B cell (primary cell): ENCODE data around the gene CBFB. TPM values are rescaled to one million over a fixed set of nuclear protein-coding genes. Genes with fewer than 3 reads are reported as not detected.

Experiments
- ATAC-seq: fragments of 200-7000 bp; cut with Tn5 transposase; one replicate; pipeline ENCODE4 v1.10.0; 2021; ENCODE audit warnings: low read depth, mild to moderate bottlenecking, moderate number of reproducible peaks, moderate library complexity
- CTCF ChIA-PET: fragments of 350-600 bp; sonication (Branson Sonifier 250); formaldehyde crosslinking; loops from one replicate; lab custom pipeline; 2021; ENCODE audit warnings: antibody characterized with exemption, inconsistent platforms; lab: Charles Lee
- POLR2A ChIA-PET: fragments of 350-600 bp; sonication (Branson Sonifier 250); formaldehyde crosslinking; loops from one replicate; lab custom pipeline; 2021; ENCODE audit warnings: antibody characterized with exemption; lab: Charles Lee
- DNase-seq: peaks from one replicate; pipeline ENCODE4 v3.0.0; 2013
- H2AFZ ChIP-seq: 2 replicates; pipeline ENCODE4 v1.6.1; 2012; ENCODE audit warnings: mild to moderate bottlenecking, low read depth, low read length; ENCODE audit not compliant: insufficient read depth, poor library complexity, severe bottlenecking
- H3K27ac ChIP-seq, 2 donors: 1 replicate in 1 of 2; 2 replicates in 1 of 2; pipeline ENCODE4 v1.5.1; 2012 to 2013; ENCODE audit warnings: low read length in 2 of 2, mild to moderate bottlenecking in 2 of 2, moderate library complexity in 1 of 2
- H3K27me3 ChIP-seq, 4 experiments: fragments of 200-600 bp in 1 of 4; sonication (generic) in 1 of 4; replicated peaks in 1 of 4; 1 replicate in 2 of 4; 2 replicates in 2 of 4; pipeline versions ENCODE4 v1.6.1 to v1.7.0; 2013 to 2016; ENCODE audit warnings: low read length in 3 of 4, mild to moderate bottlenecking in 2 of 4, mixed read lengths in 1 of 4, moderate library complexity in 1 of 4; ENCODE audit not compliant: insufficient read depth in 4 of 4, control insufficient read depth in 3 of 4; ENCODE audit errors: control extremely low read depth in 1 of 4
- H3K36me3 ChIP-seq, 2 experiments: replicated peaks in 1 of 2; 1 replicate in 1 of 2; 2 replicates in 1 of 2; pipeline versions ENCODE4 v1.6.1 to v1.7.1; 2013; ENCODE audit warnings: low read length in 1 of 2; ENCODE audit not compliant: insufficient read depth in 2 of 2, control insufficient read depth in 1 of 2; ENCODE audit errors: control extremely low read depth in 1 of 2, extremely low read depth in 1 of 2
- H3K4me1 ChIP-seq, 2 donors: fragments of 200-600 bp in 1 of 2; sonication (generic) in 1 of 2; 1 replicate in 1 of 2; 2 replicates in 1 of 2; pipeline versions ENCODE4 v1.5.1 to v1.6.1; 2013 to 2017; ENCODE audit warnings: low read length in 2 of 2; ENCODE audit not compliant: control insufficient read depth in 2 of 2, insufficient read depth in 2 of 2
- H3K4me2 ChIP-seq: replicated peaks from 2 replicates; pipeline ENCODE3; 2012; ENCODE audit warnings: mild to moderate bottlenecking, low read depth, low read length; ENCODE audit not compliant: poor library complexity, severe bottlenecking
- H3K4me3 ChIP-seq, 5 experiments: fragments of 200-600 bp in 1 of 5; sonication (generic) in 1 of 5; 1 replicate in 3 of 5; 2 replicates in 2 of 5; pipeline versions ENCODE4 v1.5.1 to v1.7.0; 2011 to 2016; ENCODE audit warnings: low read length in 4 of 5, mild to moderate bottlenecking in 4 of 5, low read depth in 2 of 5, control low read depth in 1 of 5, moderate library complexity in 1 of 5; ENCODE audit not compliant: insufficient read depth in 1 of 5; ENCODE audit errors: control extremely low read depth in 1 of 5, extremely low read depth in 1 of 5
- H3K79me2 ChIP-seq: fragments of 200-600 bp; sonication (generic); one replicate; pipeline ENCODE4 v1.6.0; 2016; ENCODE audit warnings: low read length; ENCODE audit not compliant: control insufficient read depth, insufficient read depth
- H3K9ac ChIP-seq: fragments of 200-600 bp; sonication (generic); 2 replicates; pipeline ENCODE4 v1.6.1; 2017; ENCODE audit warnings: mild to moderate bottlenecking, low read length, moderate library complexity
- H3K9me3 ChIP-seq, 3 donors: one replicate each; pipeline versions ENCODE4 v1.6.1 to v1.7.1; 2013; ENCODE audit warnings: low read length in 2 of 3; ENCODE audit not compliant: control insufficient read depth in 2 of 3, insufficient read depth in 1 of 3; ENCODE audit errors: control extremely low read depth in 1 of 3
- H4K20me1 ChIP-seq: 2 replicates; pipeline ENCODE4 v1.6.0; 2012; ENCODE audit warnings: mild to moderate bottlenecking, low read length; ENCODE audit not compliant: insufficient read depth, control insufficient read depth, poor library complexity, severe bottlenecking
- H3K27ac Mint-ChIP-seq: one replicate; pipeline ENCODE4 v1.8.0; 2021; ENCODE audit warnings: mixed read lengths
- H3K27me3 Mint-ChIP-seq: one replicate; pipeline ENCODE4 v1.8.0; 2021; ENCODE audit warnings: mixed read lengths
- H3K4me1 Mint-ChIP-seq: one replicate; pipeline ENCODE4 v1.8.0; 2021; ENCODE audit warnings: mixed read lengths
- H3K4me3 Mint-ChIP-seq: one replicate; pipeline ENCODE4 v1.8.0; 2021; ENCODE audit warnings: mixed read lengths
- H3K9me3 Mint-ChIP-seq: one replicate; pipeline ENCODE4 v1.8.0; 2022; ENCODE audit warnings: mixed read lengths; ENCODE audit not compliant: insufficient read depth
- CTCF ChIP-seq: fragments of 200-600 bp; IDR thresholded peaks from one replicate; pipeline ENCODE4 v1.8.0; 2022; ENCODE audit warnings: antibody characterized with exemption, mild to moderate bottlenecking
- EZH2 ChIP-seq: IDR thresholded peaks from 2 replicates; pipeline ENCODE4 v1.6.1; 2012; ENCODE audit warnings: borderline replicate concordance, low read depth, mild to moderate bottlenecking, moderate library complexity, low read length; ENCODE audit not compliant: insufficient read depth, poor library complexity, severe bottlenecking
- WGBS: methylation state at CpG from one replicate; pipeline ENCODE4 v1.1.5; 2013; ENCODE audit warnings: missing lambda C conversion rate; ENCODE audit not compliant: insufficient coverage; 5-methylcytosine and 5-hydroxymethylcytosine counted together
- intact Hi-C: fragments of 100-400 bp; cut with micrococcal nuclease; formaldehyde crosslinking; loops from one replicate; pipeline ENCODE4 v1.10.0; 2022
- polyA plus RNA-seq: library from polyadenylated mRNA; depleted of rRNA; stranded (reverse); fragments of >200 nt; gene quantifications from 2 replicates; pipeline ENCODE4 v1.2.3, GENCODE V29; 2012
- total RNA-seq, 2 donors: library from RNA; stranded (reverse); fragments of 120-200 nt in 1 of 2; gene quantifications; 1 replicate in 1 of 2; 2 replicates in 1 of 2; pipeline versions ENCODE4 v1.2.3 to v1.2.4, GENCODE V29; 2013 to 2022

CBFB gene
- total and polyA plus RNA-seq, 2 donors (not counting 1 experiment from before 2014, with no cell fraction given) = 19.5 to 89.0 TPM

DNA sequence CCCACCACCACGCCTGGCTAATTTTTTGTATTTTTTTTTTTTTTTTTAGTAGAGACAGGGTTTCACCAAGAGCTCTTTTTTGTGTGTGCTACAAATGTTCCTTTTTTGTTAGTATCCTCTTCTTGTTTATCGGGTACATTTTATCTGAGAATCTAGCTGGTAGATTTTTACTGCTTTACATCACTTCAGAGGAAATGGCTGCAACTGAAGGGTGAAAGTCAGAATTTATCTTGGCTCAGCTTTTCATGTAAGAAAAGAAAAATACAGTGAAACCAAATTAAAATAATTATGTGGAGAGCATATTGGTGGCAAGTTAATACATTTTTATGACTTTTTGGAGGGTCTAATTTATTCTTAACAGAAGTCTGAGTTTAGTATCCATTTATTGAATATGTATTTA is 26.0 kb downstream of the CBFB start:
- no peak for DNase-seq
- Histone ChIP-seq H3K9ac (no peak overlapping the region), H3K4me1 (peaks cover 6 to 9% of the 10 kb centered on the region in 2 donors), H3K79me2 (peaks cover 93% of the 10 kb centered on the region), H3K36me3 (no peaks in the 10 kb centered on the region), H3K27me3 (no peaks in the 10 kb centered on the region), H3K27ac (no peak overlapping the region), H3K9me3 (no peaks in the 10 kb centered on the region), H3K4me2 (no peak overlapping the region), H4K20me1 (peaks cover 16% of the 10 kb centered on the region), H3K4me3 (no peak overlapping the region), H2AFZ (no peak overlapping the region)
- TF ChIP-seq CTCF (no peak), EZH2 (no peak)
- no CpG with 5 or more reads among the region's 2 CpGs for WGBS
- Mint-ChIP-seq H3K4me1 (peaks cover 27% of the 10 kb centered on the region), H3K9me3 (no peaks in the 10 kb centered on the region), H3K27me3 (no peaks in the 10 kb centered on the region), H3K27ac (no peak overlapping the region), H3K4me3 (no peak overlapping the region)
- CTCF ChIA-PET = interaction anchor here (1.5 kb wide), 1 partner anchor 105 kb away, joined by 3 read pairs; the partner anchor contains the start of genes FBXL8 and TRADD
- POLR2A ChIA-PET = interaction anchor here (0.8 kb wide), 1 partner anchor 87 kb away, joined by 7 read pairs; no protein-coding TSS in a partner anchor
- intact Hi-C loops = no loop called here
- ATAC-seq = no peak

- POLR2A ChIA-PET = no interaction called here
Measured at GRCh38 chr16:67055712-67056487, 27.0 kb downstream of the CBFB start.

More at GRCh38 chr16:67055712-67056487, 27.0 kb downstream of the CBFB start:
- Histone ChIP-seq H3K4me3 (no peak overlapping the region), H2AFZ (no peak overlapping the region), H3K79me2 (peaks cover 95% of the 10 kb centered on the region), H3K4me1 (peaks cover 6 to 9% of the 10 kb centered on the region in 2 donors), H3K9ac (no peak overlapping the region), H3K36me3 (no peaks in the 10 kb centered on the region), H3K27me3 (no peaks in the 10 kb centered on the region), H4K20me1 (peaks cover 26% of the 10 kb centered on the region), H3K27ac (no peak overlapping the region), H3K9me3 (peaks cover 0 to under 1% (median 0%) of the 10 kb centered on the region in 3 donors), H3K4me2 (no peak overlapping the region)
- H3K4me3 Mint-ChIP-seq = no peak overlapping the region
- no peak for DNase-seq
- no CpG with 5 or more reads among the region's 4 CpGs for WGBS
- no peak for ATAC-seq
- H3K9me3 Mint-ChIP-seq = no peaks in the 10 kb centered on the region
- TF ChIP-seq CTCF = no peak
- no peak for TF ChIP-seq EZH2
- intact Hi-C loops = no loop called here
- peaks cover 29% of the 10 kb centered on the region for H3K4me1 Mint-ChIP-seq
- H3K27me3 Mint-ChIP-seq = no peaks in the 10 kb centered on the region
- CTCF ChIA-PET = interaction anchor here (1.5 kb wide), 1 partner anchor 104 kb away, joined by 3 read pairs; the partner anchor contains the start of genes FBXL8 and TRADD
- no peak overlapping the region for H3K27ac Mint-ChIP-seq
